K562 (cell line): Measurements from ENCODE around the gene RERE. TPM values are rescaled to one million over a fixed set of nuclear protein-coding genes. Genes with fewer than 3 reads are reported as not detected.

Source experiments
- CHD1 ChIP-seq: fragments of 200-600 bp; sonication (generic); IDR thresholded peaks from one replicate; pipeline ENCODE4 v1.6.1; 2012; ENCODE audit warnings: mild to moderate bottlenecking, moderate library complexity, low read length, inconsistent platforms
- FIP1L1 ChIP-seq: fragments of 200-400 bp; formaldehyde crosslinking; IDR thresholded peaks from 2 replicates; pipeline ENCODE4 v1.6.1; 2018; ENCODE audit warnings: mild to moderate bottlenecking, low read depth, low read length; ENCODE audit not compliant: poor library complexity, severe bottlenecking
- FOSL1 ChIP-seq: fragments of 200-800 bp; sonication (Bioruptor generic); conservative IDR thresholded peaks from 2 replicates; pipeline ENCODE4 v1.6.1; 2016; ENCODE audit warnings: missing genetic modification characterization, missing compliant biosample characterization
- GTF3C2 ChIP-seq: IDR thresholded peaks from 3 replicates; pipeline ENCODE4 v1.6.1; 2011; ENCODE audit warnings: borderline replicate concordance, mild to moderate bottlenecking, moderate library complexity; ENCODE audit not compliant: insufficient read length; ENCODE audit errors: extremely low read depth
- HNRNPH1 ChIP-seq: fragments of 200-400 bp; formaldehyde crosslinking; optimal IDR thresholded peaks from 2 replicates; pipeline ENCODE3; 2017; ENCODE audit warnings: low read depth, mild to moderate bottlenecking, low read length, moderate library complexity
- NBN ChIP-seq: fragments of 450-650 bp; IDR thresholded peaks from 2 replicates; pipeline ENCODE4 v1.6.1; 2016; ENCODE audit warnings: low read depth, mild to moderate bottlenecking
- NCOA4 ChIP-seq: fragments of 450-650 bp; IDR thresholded peaks from 2 replicates; pipeline ENCODE4 v1.6.1; 2018; ENCODE audit warnings: mild to moderate bottlenecking; ENCODE audit not compliant: partially characterized antibody
- RNF2 ChIP-seq: sonication (generic); IDR thresholded peaks from 2 replicates; pipeline ENCODE4 v1.6.1; 2016
- SREBF1 ChIP-seq: fragments of 150-350 bp; IDR thresholded peaks from 2 replicates; pipeline ENCODE4 v1.6.1; 2014; ENCODE audit warnings: antibody characterized with exemption, low read depth, low read length, borderline replicate concordance
- SRSF7 ChIP-seq: fragments of 200-400 bp; formaldehyde crosslinking; optimal IDR thresholded peaks from 2 replicates; pipeline ENCODE3; 2017; ENCODE audit warnings: mild to moderate bottlenecking, low read depth, low read length
- TEAD1 ChIP-seq, 2 experiments: fragments of 450-650 bp in 1 of 2; sonication (generic) in 1 of 2; formaldehyde crosslinking; IDR thresholded peaks; 2 replicates each; pipeline versions ENCODE4 v1.4.0 to v1.8.0; 2020 to 2022; ENCODE audit warnings: mild to moderate bottlenecking in 2 of 2, missing genetic modification reagents in 1 of 2
- UBTF ChIP-seq, 2 experiments: IDR thresholded peaks; 2 replicates each; pipeline ENCODE4 v1.6.1; 2012; ENCODE audit warnings: improper control_type of control experiment in 2 of 2, low read depth in 2 of 2, low read length in 2 of 2, borderline replicate concordance in 1 of 2
- ZBTB2 ChIP-seq: fragments of 450-650 bp; IDR thresholded peaks from 2 replicates; pipeline ENCODE4 v1.6.1; 2016; ENCODE audit warnings: antibody characterized with exemption
- ZFP91 ChIP-seq: sonication (generic); formaldehyde crosslinking; IDR thresholded peaks from 2 replicates; pipeline ENCODE4 v1.8.0; 2022; ENCODE audit warnings: mild to moderate bottlenecking, missing genetic modification reagents
- ZNF239 ChIP-seq: fragments of 250-450 bp; sonication (Bioruptor Pico); IDR thresholded peaks from 2 replicates; pipeline ENCODE4 v1.4.0; 2020; ENCODE audit warnings: mild to moderate bottlenecking
- ZNF512 ChIP-seq: IDR thresholded peaks from 2 replicates; pipeline ENCODE4 v1.6.1; 2016; ENCODE audit warnings: missing genetic modification characterization, missing compliant biosample characterization
- ZNF644 ChIP-seq: fragments of 200-800 bp; sonication (Bioruptor generic); IDR thresholded peaks from 2 replicates; pipeline ENCODE4 v1.6.1; 2016; ENCODE audit warnings: low read depth, missing genetic modification characterization, missing compliant biosample characterization
- polyA plus RNA-seq, 8 experiments: library from polyadenylated mRNA; depleted of rRNA in 4 of 8; stranded (reverse) in 5 of 8; unstranded in 3 of 8; fragments of >200 nt; fragmentation: Nextera tagmentation in 2 of 8; fragmentation: Illumina TruSeq in 1 of 8; extraction: Ambion mirVana in 2 of 8; extraction: Trizol in 1 of 8; gene quantifications; 2 replicates each; pipeline versions ENCODE4 v1.2.1 to v1.2.3, GENCODE V29; 2011 to 2014; ENCODE audit warnings: inconsistent platforms in 1 of 8, missing spikeins in 1 of 8
- total RNA-seq, 7 experiments: library from RNA; depleted of rRNA in 6 of 7; stranded (reverse); fragments of >200 nt in 6 of 7; fragmentation: Illumina TruSeq in 2 of 7; extraction: Trizol in 2 of 7; gene quantifications; 2 replicates each; pipeline versions ENCODE4 v1.2.1 to v1.2.3, GENCODE V29; 2011 to 2021; ENCODE audit warnings: low replicate concordance in 1 of 7

Gene RERE
- total and polyA plus RNA-seq, 9 of the 15 experiments (the other 6 are each of a cell fraction or from before 2014, with no cell fraction given): 3.0 to 51.5 (median 13.4) TPM

- TF ChIP-seq NBN (no peak; the same call in 1 of the 2 replicates), CHD1 (no peak), FOSL1 (tag) (peak; percentile 51), ZNF512 (tag) (no peak), UBTF (IDR thresholded peaks at IDR 0.05; ENCODE audit: borderline replicate concordance in 1 of 2, low read depth in 2 of 2, low read length in 2 of 2) (no peak), ZFP91 (CRISPR knock-in tag) (no peak), FIP1L1 (no peak), ZNF239 (CRISPR knock-in tag) (peak; percentile 35; the same call in 1 of the 2 replicates), NCOA4 (no peak), SREBF1 (no peak), ZNF644 (tag) (no peak; the same call in 1 of the 2 replicates), TEAD1 (CRISPR knock-in tag; IDR thresholded peaks at IDR 0.05) (peak in 1 of 2 experiments; percentile 60; a peak in 2 of 4 replicates), RNF2 (peak; percentile 69; the same call in 1 of the 2 replicates), SRSF7 (no peak), GTF3C2 (no peak), ZBTB2 (no peak; the same call in 1 of the 2 replicates), HNRNPH1 (no peak)
Measured at GRCh38 chr1:8541961-8542521, 275.4 kb downstream of the RERE start (continued).
